HepG2 (cell line): ENCODE measurements around the gene TAP1. TPM values are rescaled to one million over a fixed set of nuclear protein-coding genes. Genes with fewer than 3 reads are reported as not detected.

Experiments
- ATAC-seq: fragments of 200-7000 bp; cut with Tn5 transposase; 3 replicates; pipeline ENCODE4 v1.9.1; 2020; ENCODE audit warnings: mild to moderate bottlenecking, moderate library complexity
- BruUV-seq: library from RNA; stranded (reverse); fragments of 400-500 nt; replicated peaks from 2 replicates; lab custom pipeline; 2021; lab: Mats Ljungman, UMichigan
- CTCF ChIA-PET: fragments of 300-600 bp; formaldehyde crosslinking; extraction: SDS; loops from one replicate; lab custom pipeline; 2021; ENCODE audit warnings: low total read pairs, inconsistent platforms, low intra/inter-chr PET ratio; lab: Yijun Ruan, JAX
- POLR2A ChIA-PET: fragments of 350-600 bp; sonication (Branson Sonifier 250); formaldehyde crosslinking; loops from one replicate; lab custom pipeline; 2020; ENCODE audit warnings: antibody characterized with exemption, inconsistent platforms; lab: Yijun Ruan, JAX
- DNase-seq: peaks from one replicate; pipeline ENCODE4 v3.0.0-alpha.2; 2015; ENCODE audit warnings: low spot score
- FAIRE-seq: peaks from 3 replicates; lab custom pipeline; 2011; peaks lifted over from hg19 to GRCh38; lab: Jason Lieb, UNC
- H2AFZ ChIP-seq: one replicate; pipeline ENCODE4 v1.6.1; 2011; ENCODE audit warnings: low read length, inconsistent platforms
- H3K27ac ChIP-seq: fragments of 300-600 bp; 3 replicates; pipeline ENCODE4 v1.8.0; 2011; ENCODE audit warnings: mixed run types, mild to moderate bottlenecking, mixed read lengths, low read length, inconsistent platforms; ENCODE audit not compliant: insufficient read depth; ENCODE audit errors: extremely low read length
- H3K27me3 ChIP-seq, 2 experiments: fragments of 200-600 bp in 1 of 2; 2 replicates in 1 of 2; 3 replicates in 1 of 2; pipeline versions ENCODE4 v1.6.0 to v1.8.0; 2011; ENCODE audit warnings: low read length in 2 of 2, mild to moderate bottlenecking in 2 of 2, moderate library complexity in 2 of 2, inconsistent platforms in 1 of 2; ENCODE audit not compliant: insufficient read depth in 2 of 2, control insufficient read depth in 1 of 2
- H3K36me3 ChIP-seq, 2 experiments: fragments of 200-600 bp in 1 of 2; replicated peaks in 1 of 2; 2 replicates in 1 of 2; 3 replicates in 1 of 2; pipeline versions ENCODE4 v1.5.1 to v1.8.0; 2011; ENCODE audit warnings: low read length in 2 of 2, inconsistent platforms in 1 of 2; ENCODE audit not compliant: insufficient read depth in 2 of 2, control insufficient read depth in 1 of 2
- H3K4me1 ChIP-seq: 2 replicates; pipeline ENCODE4 v1.5.1; 2012; ENCODE audit warnings: low read length, inconsistent platforms; ENCODE audit not compliant: insufficient read depth
- H3K4me2 ChIP-seq: 2 replicates; pipeline ENCODE4 v1.6.0; 2011; ENCODE audit warnings: low read depth, low read length, inconsistent platforms
- H3K4me3 ChIP-seq, 3 experiments: fragments of 200-600 bp in 1 of 3; sonication (generic), shearing (Covaris generic) in 1 of 3; replicated peaks in 1 of 3; 2 replicates each; pipeline ENCODE4 v1.5.1; 2011 to 2016; ENCODE audit warnings: low read length in 3 of 3, inconsistent platforms in 2 of 3, low read depth in 2 of 3, mild to moderate bottlenecking in 2 of 3, control low read depth in 1 of 3, mixed read lengths in 1 of 3; ENCODE audit not compliant: insufficient read depth in 1 of 3
- H3K79me2 ChIP-seq: one replicate; pipeline ENCODE4 v1.6.1; 2011; ENCODE audit warnings: low read length, inconsistent platforms; ENCODE audit not compliant: insufficient read depth
- H3K9ac ChIP-seq: 2 replicates; pipeline ENCODE4 v1.6.0; 2011; ENCODE audit warnings: mild to moderate bottlenecking, low read depth, low read length, inconsistent platforms; ENCODE audit not compliant: insufficient read depth
- H3K9me3 ChIP-seq: 2 replicates; pipeline ENCODE4 v1.5.1; 2012; ENCODE audit warnings: mild to moderate bottlenecking, low read length
- H4K20me1 ChIP-seq: 2 replicates; pipeline ENCODE4 v1.6.0; 2011; ENCODE audit warnings: inconsistent platforms, mild to moderate bottlenecking, low read length, moderate library complexity; ENCODE audit not compliant: insufficient read depth
- CAMTA2 ChIP-seq: sonication (generic); formaldehyde crosslinking; IDR thresholded peaks from 2 replicates; pipeline ENCODE4 v1.4.0; 2020; ENCODE audit warnings: mild to moderate bottlenecking, missing genetic modification reagents, borderline replicate concordance
- ETV5 ChIP-seq: IDR thresholded peaks from 2 replicates; pipeline ENCODE4 v1.6.1; 2018; ENCODE audit warnings: missing biosample characterization, missing genetic modification reagents, inconsistent platforms, borderline replicate concordance
- FIP1L1 ChIP-seq: fragments of 200-400 bp; formaldehyde crosslinking; IDR thresholded peaks from 2 replicates; pipeline ENCODE4 v1.6.1; 2018; ENCODE audit warnings: low read depth, mild to moderate bottlenecking, low read length, moderate library complexity, borderline replicate concordance; ENCODE audit not compliant: insufficient read depth
- HNF1A ChIP-seq, 2 experiments: sonication (generic) in 1 of 2; formaldehyde crosslinking in 1 of 2; IDR thresholded peaks; 2 replicates each; pipeline versions ENCODE4 v1.4.0 to v1.6.1; 2016 to 2020; ENCODE audit warnings: borderline replicate concordance in 1 of 2, low read depth in 1 of 2, mild to moderate bottlenecking in 1 of 2, missing genetic modification reagents in 1 of 2
- KMT2B ChIP-seq: IDR thresholded peaks from 2 replicates; pipeline ENCODE4 v1.6.1; 2016; ENCODE audit warnings: missing genetic modification reagents, missing compliant biosample characterization
- MAFG ChIP-seq: sonication (generic); formaldehyde crosslinking; IDR thresholded peaks from 2 replicates; pipeline ENCODE4 v1.5.1; 2020; ENCODE audit warnings: mild to moderate bottlenecking, missing genetic modification reagents
- PATZ1 ChIP-seq: sonication (generic); formaldehyde crosslinking; IDR thresholded peaks from 2 replicates; pipeline ENCODE4 v1.4.0; 2020; ENCODE audit warnings: missing genetic modification reagents
- RORA ChIP-seq: sonication (generic); formaldehyde crosslinking; IDR thresholded peaks from 2 replicates; pipeline ENCODE4 v1.5.0; 2020; ENCODE audit warnings: mild to moderate bottlenecking, missing genetic modification reagents, moderate library complexity
- SMAD9 ChIP-seq: sonication (generic); formaldehyde crosslinking; IDR thresholded peaks from 2 replicates; pipeline ENCODE4 v1.5.1; 2020; ENCODE audit warnings: mild to moderate bottlenecking, missing genetic modification reagents
- TP53 ChIP-seq: sonication (generic); formaldehyde crosslinking; conservative IDR thresholded peaks from 2 replicates; pipeline ENCODE4 v1.4.0; 2020; ENCODE audit warnings: missing genetic modification reagents
- TRIM22 ChIP-seq: fragments of 450-650 bp; IDR thresholded peaks from 2 replicates; pipeline ENCODE4 v1.6.1; 2017
- ZNF451 ChIP-seq: sonication (generic); formaldehyde crosslinking; IDR thresholded peaks from 2 replicates; pipeline ENCODE4 v1.5.0; 2020; ENCODE audit warnings: mild to moderate bottlenecking, missing genetic modification reagents
- ZNF513 ChIP-seq: sonication (generic); formaldehyde crosslinking; conservative IDR thresholded peaks from 2 replicates; pipeline ENCODE4 v1.5.0; 2020; ENCODE audit warnings: missing genetic modification reagents
- WGBS: methylation state at CpG from one replicate; pipeline ENCODE4 v1.1.6; 2017; ENCODE audit warnings: low lambda C conversion rate; 5-methylcytosine and 5-hydroxymethylcytosine counted together
- in situ Hi-C: cut with HindIII; loops from 2 replicates; pipeline ENCODE4 v1.10.0; 2017; ENCODE audit warnings: low pct_unique_long_range_greater_than_20kb; ENCODE audit not compliant: extremely low pct_ligation_motif_present
- intact Hi-C: fragments of 100-400 bp; cut with micrococcal nuclease; formaldehyde crosslinking; loops from one replicate; pipeline ENCODE4 v1.10.0; 2022; ENCODE audit not compliant: unreplicated experiment
- polyA plus RNA-seq, 8 experiments: library from polyadenylated mRNA; depleted of rRNA in 3 of 8; stranded (reverse) in 7 of 8; unstranded in 1 of 8; fragments of >200 nt; fragmentation: Illumina TruSeq in 4 of 8; extraction: Trizol in 4 of 8; gene quantifications; 2 replicates each; pipeline versions ENCODE4 v1.2.1 to v1.2.3, GENCODE V29; 2011 to 2016; ENCODE audit warnings: low read depth in 4 of 8, missing spikeins in 1 of 8, mixed read lengths in 1 of 8; ENCODE audit not compliant: insufficient read depth in 1 of 8
- total RNA-seq, 5 experiments: library from RNA; depleted of rRNA; stranded (reverse); fragments of >200 nt; fragmentation: Illumina TruSeq; extraction: Trizol; gene quantifications; 2 replicates each; pipeline ENCODE4 v1.2.3, GENCODE V29; 2016; ENCODE audit warnings: low read depth in 1 of 5

Gene TAP1
- total and polyA plus RNA-seq, 2 of the 13 experiments (the other 11 are each of a cell fraction or from before 2014, with no cell fraction given), result 31.2 to 52.2 TPM

- CTCF ChIA-PET, result no interaction called here
- WGBS, result 2% methylated on average over 2 of the region's 2 CpGs
- no peak for TF ChIP-seq TRIM22
- no peak for TF ChIP-seq CAMTA2 (CRISPR knock-in tag)
- TF ChIP-seq MAFG (CRISPR knock-in tag), result no peak
- TF ChIP-seq ZNF451 (CRISPR knock-in tag), result no peak
- TF ChIP-seq RORA (CRISPR knock-in tag), result no peak
- no peak for TF ChIP-seq SMAD9
- no peak for TF ChIP-seq HNF1A (IDR thresholded peaks at IDR 0.05; ENCODE audit: low read depth)
- no peak for TF ChIP-seq HNF1A (CRISPR knock-in tag; IDR thresholded peaks at IDR 0.05; ENCODE audit: borderline replicate concordance)
- no peak for TF ChIP-seq TP53 (CRISPR knock-in tag)
- TF ChIP-seq ETV5 (CRISPR knock-in tag), result no peak
- no peak for TF ChIP-seq PATZ1 (CRISPR knock-in tag)
- TF ChIP-seq FIP1L1, result no peak
- no peak for TF ChIP-seq ZNF513 (CRISPR knock-in tag)
- TF ChIP-seq KMT2B (CRISPR knock-in tag), result no peak
Measured at GRCh38 chr6:32803416-32803815, 50.1 kb downstream of the TAP1 start.

More at GRCh38 chr6:32803416-32803815, 50.1 kb downstream of the TAP1 start:
- FAIRE-seq (no peak), ATAC-seq (no peak), DNase-seq (no peak)
- Histone ChIP-seq H3K79me2 (no peaks in the 10 kb centered on the region), H3K27me3 (peaks cover 1 to 4% of the 10 kb centered on the region in 2 experiments; a peak in 1 of 5 replicates), H3K36me3 (no peaks in the 10 kb centered on the region), H3K4me1 (no peaks in the 10 kb centered on the region), H3K4me3 (no peak overlapping the region), H3K9me3 (no peaks in the 10 kb centered on the region), H2AFZ (no peak overlapping the region), H4K20me1 (no peaks in the 10 kb centered on the region), H3K27ac (no peak overlapping the region), H3K9ac (no peak overlapping the region), H3K4me2 (no peak overlapping the region)
- in situ Hi-C loops (no loop called here), intact Hi-C loops (no loop called here)
- BruUV-seq, result no TSS peak
- POLR2A ChIA-PET, result no interaction called here
